Duodenal mucosa (tissue), 2 donors: ENCODE results near the gene NUP93.

ENCODE experiments used
- H3K27ac ChIP-seq: one replicate; pipeline ENCODE4 v1.7.0; 2013; ENCODE audit warnings: low read depth, low read length
- H3K27me3 ChIP-seq, 2 donors: one replicate each; pipeline ENCODE4 v1.7.0; 2013; ENCODE audit warnings: low read length in 2 of 2, control low read depth in 1 of 2; ENCODE audit not compliant: insufficient read depth in 2 of 2, control insufficient read depth in 1 of 2
- H3K36me3 ChIP-seq, 2 donors: one replicate each; pipeline ENCODE4 v1.7.0; 2013; ENCODE audit warnings: low read length in 2 of 2, control low read depth in 1 of 2; ENCODE audit not compliant: insufficient read depth in 2 of 2, control insufficient read depth in 1 of 2
- H3K4me1 ChIP-seq, 2 donors: one replicate each; pipeline ENCODE4 v1.7.0; 2013; ENCODE audit warnings: low read length in 2 of 2, control low read depth in 1 of 2; ENCODE audit not compliant: insufficient read depth in 2 of 2, control insufficient read depth in 1 of 2
- H3K4me3 ChIP-seq, 2 donors: one replicate each; pipeline ENCODE4 v1.7.0; 2013; ENCODE audit warnings: low read length in 2 of 2, low read depth in 1 of 2
- H3K9ac ChIP-seq, 2 donors: one replicate each; pipeline ENCODE4 v1.7.0; 2013; ENCODE audit warnings: low read length in 2 of 2, low read depth in 1 of 2
- H3K9me3 ChIP-seq, 2 donors: one replicate each; pipeline ENCODE4 v1.7.0; 2013; ENCODE audit warnings: low read length in 2 of 2, control low read depth in 1 of 2; ENCODE audit not compliant: control insufficient read depth in 1 of 2

Gene NUP93

DNA sequence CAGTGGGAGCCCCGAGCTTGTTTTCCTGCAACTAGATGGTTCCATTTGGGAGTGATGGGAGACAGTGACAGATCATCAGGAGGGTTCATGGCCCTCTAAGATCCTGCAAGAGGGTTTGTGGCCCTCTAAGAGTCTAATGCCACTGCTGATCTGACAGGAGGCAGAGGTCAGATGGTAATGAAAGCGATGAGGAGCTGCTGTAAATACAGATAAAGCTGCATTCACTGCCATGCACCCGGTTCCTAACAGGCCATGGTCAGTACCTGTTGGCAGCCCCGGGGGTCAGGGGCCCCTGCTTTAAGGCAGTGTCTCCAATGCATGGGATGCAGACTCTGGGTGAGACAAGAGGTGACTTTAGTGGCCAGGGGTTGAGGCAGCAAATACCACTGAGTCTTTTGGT lies 165.9 kb downstream of the NUP93 start:
- no peaks in the 10 kb centered on the region for H3K27me3 ChIP-seq
- H3K4me1 ChIP-seq = no peaks in the 10 kb centered on the region
- no peak overlapping the region for H3K9ac ChIP-seq
- H3K36me3 ChIP-seq = no peaks in the 10 kb centered on the region
- H3K4me3 ChIP-seq = no peak overlapping the region
- H3K9me3 ChIP-seq = no peaks in the 10 kb centered on the region
- no peak overlapping the region for H3K27ac ChIP-seq

DNA sequence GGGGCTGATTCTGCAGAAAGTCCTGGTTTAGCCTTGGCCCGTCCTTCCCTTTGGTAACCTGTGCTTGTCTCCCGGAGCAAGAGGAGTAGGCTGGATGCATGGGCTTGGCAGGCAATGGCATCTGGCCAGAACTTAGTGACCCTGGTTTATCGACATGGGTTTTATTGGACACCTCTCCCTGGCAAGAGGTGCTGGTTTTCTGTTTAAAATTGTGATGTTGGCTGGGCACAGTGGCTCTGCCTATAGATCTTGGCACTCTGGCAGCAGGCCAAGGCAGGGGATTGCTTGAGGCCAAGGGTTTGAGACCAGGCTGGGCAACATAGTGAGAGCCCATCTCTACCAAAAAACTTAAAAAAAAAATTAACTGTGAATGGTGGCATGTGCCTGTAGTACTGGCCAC lies 166.3 kb downstream of the NUP93 start:
- Histone ChIP-seq H3K27me3 (no peaks in the 10 kb centered on the region), H3K36me3 (no peaks in the 10 kb centered on the region), H3K9ac (no peak overlapping the region), H3K4me1 (no peaks in the 10 kb centered on the region), H3K4me3 (no peak overlapping the region), H3K9me3 (no peaks in the 10 kb centered on the region), H3K27ac (no peak overlapping the region)

- Histone ChIP-seq H3K4me1 (no peaks in the 10 kb centered on the region), H3K9ac (no peak overlapping the region)
Measured at GRCh38 chr16:56897026-56897799, 167.3 kb downstream of the NUP93 start.

GRCh38 chr16:56898847-56899246 lies 168.9 kb downstream of the NUP93 start:
- Histone ChIP-seq H3K4me3 (no peak overlapping the region), H3K9ac (no peak overlapping the region), H3K27ac (no peak overlapping the region)

More at GRCh38 chr16:56897026-56897799, 167.3 kb downstream of the NUP93 start:
- no peak overlapping the region for H3K27ac ChIP-seq
- H3K4me3 ChIP-seq = no peak overlapping the region
- H3K9me3 ChIP-seq = no peaks in the 10 kb centered on the region
- no peaks in the 10 kb centered on the region for H3K36me3 ChIP-seq
- H3K27me3 ChIP-seq = no peaks in the 10 kb centered on the region

More at GRCh38 chr16:56898847-56899246, 168.9 kb downstream of the NUP93 start:
- no peaks in the 10 kb centered on the region for H3K9me3 ChIP-seq
- no peaks in the 10 kb centered on the region for H3K27me3 ChIP-seq
- H3K36me3 ChIP-seq = no peaks in the 10 kb centered on the region
- no peaks in the 10 kb centered on the region for H3K4me1 ChIP-seq
